Subcutaneous adipose tissue (tissue), 4 donors: ENCODE measurements around the gene SDCCAG8. TPM values are rescaled to one million over a fixed set of nuclear protein-coding genes. Genes with fewer than 3 reads are reported as not detected.

Experiments
- total RNA-seq, 4 donors: library from RNA; depleted of rRNA; stranded (reverse); fragments of >200 nt; gene quantifications; one replicate each; pipeline ENCODE4 v1.1.0, GENCODE V29; 2016
- TF ChIP-seq, protein P1 (sequence below): fragments of 450-650 bp; IDR thresholded peaks from one replicate; pipeline ENCODE4 v1.5.1; 2016; ENCODE audit warnings: low read depth, mild to moderate bottlenecking, control low read depth, antibody characterized with exemption, moderate library complexity

The SDCCAG8 gene
- total RNA-seq, 4 donors from 2014 or later, result 44.6 to 74.5 (median 51.9) TPM

DNA sequence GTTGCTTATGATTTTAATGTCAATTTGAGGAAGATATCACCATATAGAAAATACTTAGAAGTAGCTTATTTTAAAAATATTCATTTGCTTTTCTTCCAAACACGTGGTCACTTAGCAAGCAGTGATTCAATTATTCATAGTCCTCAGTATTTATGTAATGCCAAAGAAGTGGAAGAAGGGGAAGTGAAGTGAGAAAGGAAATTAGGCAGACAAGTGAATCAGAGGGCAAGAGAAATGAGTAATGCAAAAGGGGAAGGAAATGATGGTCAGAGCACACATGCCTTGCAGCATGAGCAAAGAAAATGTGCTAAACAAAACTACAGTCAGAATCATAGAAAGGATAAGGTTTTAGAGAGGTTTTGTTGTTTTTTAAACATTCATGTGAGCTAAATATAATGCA lies 31.8 kb downstream of the SDCCAG8 start:
- TF ChIP-seq, protein P1, sequence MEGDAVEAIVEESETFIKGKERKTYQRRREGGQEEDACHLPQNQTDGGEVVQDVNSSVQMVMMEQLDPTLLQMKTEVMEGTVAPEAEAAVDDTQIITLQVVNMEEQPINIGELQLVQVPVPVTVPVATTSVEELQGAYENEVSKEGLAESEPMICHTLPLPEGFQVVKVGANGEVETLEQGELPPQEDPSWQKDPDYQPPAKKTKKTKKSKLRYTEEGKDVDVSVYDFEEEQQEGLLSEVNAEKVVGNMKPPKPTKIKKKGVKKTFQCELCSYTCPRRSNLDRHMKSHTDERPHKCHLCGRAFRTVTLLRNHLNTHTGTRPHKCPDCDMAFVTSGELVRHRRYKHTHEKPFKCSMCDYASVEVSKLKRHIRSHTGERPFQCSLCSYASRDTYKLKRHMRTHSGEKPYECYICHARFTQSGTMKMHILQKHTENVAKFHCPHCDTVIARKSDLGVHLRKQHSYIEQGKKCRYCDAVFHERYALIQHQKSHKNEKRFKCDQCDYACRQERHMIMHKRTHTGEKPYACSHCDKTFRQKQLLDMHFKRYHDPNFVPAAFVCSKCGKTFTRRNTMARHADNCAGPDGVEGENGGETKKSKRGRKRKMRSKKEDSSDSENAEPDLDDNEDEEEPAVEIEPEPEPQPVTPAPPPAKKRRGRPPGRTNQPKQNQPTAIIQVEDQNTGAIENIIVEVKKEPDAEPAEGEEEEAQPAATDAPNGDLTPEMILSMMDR, result no peak

- TF ChIP-seq, protein P1, result no peak
Observed at GRCh38 chr1:243288062-243288461, 32.2 kb downstream of the SDCCAG8 start.

DNA sequence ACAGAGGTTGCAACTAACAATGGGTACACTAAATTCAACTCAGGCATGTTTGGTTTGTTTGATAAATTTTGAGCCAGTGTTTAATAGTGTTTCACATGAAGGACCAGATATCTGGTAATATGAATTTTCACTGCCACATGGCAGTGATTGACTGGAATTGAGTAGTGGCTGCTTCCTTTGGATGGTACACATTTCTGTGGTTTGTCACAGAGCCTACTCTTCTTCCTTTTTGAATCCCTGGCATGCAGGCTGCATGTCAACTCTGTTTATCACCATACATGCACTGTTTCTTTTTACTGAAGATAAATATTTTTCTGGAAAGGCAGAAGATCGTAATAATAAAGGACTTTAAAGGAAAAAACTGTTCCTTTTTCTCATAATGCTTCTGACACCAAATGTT lies 35.5 kb downstream of the SDCCAG8 start:
- TF ChIP-seq, protein P1, result no peak

DNA sequence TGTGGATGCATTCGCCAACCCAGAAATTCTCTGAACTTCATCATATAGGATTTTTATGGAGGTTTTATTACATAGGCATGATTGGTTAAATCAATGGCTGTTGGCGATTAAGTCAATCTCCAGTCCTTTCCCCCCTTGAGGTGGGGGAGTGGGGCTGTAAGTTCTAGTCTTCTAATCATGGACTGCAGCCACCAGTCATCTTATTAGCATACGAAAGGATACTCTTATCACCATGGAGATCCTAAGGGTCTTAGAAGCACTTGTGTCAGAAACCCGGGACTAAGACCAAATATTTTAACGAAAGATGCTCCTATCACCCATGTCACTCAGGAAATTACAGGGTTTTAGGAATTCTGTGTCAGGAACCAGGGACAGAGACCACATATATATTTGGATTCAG lies 36.3 kb downstream of the SDCCAG8 start:
- TF ChIP-seq, protein P1, result no peak

GRCh38 chr1:243293941-243294722 lies 38.3 kb downstream of the SDCCAG8 start:
- TF ChIP-seq, protein P1, result no peak

GRCh38 chr1:243294723-243295121 lies 38.9 kb downstream of the SDCCAG8 start:
- TF ChIP-seq, protein P1, result no peak

GRCh38 chr1:243299069-243299468 lies 43.2 kb downstream of the SDCCAG8 start:
- TF ChIP-seq, protein P1, result no peak
